KOPT-K1 (cell line): Measurements from ENCODE around the gene GNAI3.
"Not testable (repeated sequence)": the region's sequence is repeated elsewhere in the genome, so short reads cannot be mapped to it uniquely, and the experiment has no call there.

Source experiments
- H3K27ac ChIP-seq: fragments of 200-600 bp; sonication (generic); 2 replicates; pipeline ENCODE4 v1.5.1; 2016; ENCODE audit warnings: antibody characterized with exemption, mild to moderate bottlenecking, low read depth, low read length; ENCODE audit not compliant: poor library complexity, severe bottlenecking
- H3K36me3 ChIP-seq: fragments of 200-600 bp; sonication (generic); 2 replicates; pipeline ENCODE4 v1.5.1; 2017; ENCODE audit warnings: antibody characterized with exemption, mild to moderate bottlenecking, low read length, moderate library complexity; ENCODE audit not compliant: insufficient read depth
- H3K9me3 ChIP-seq: fragments of 200-600 bp; sonication (generic); 2 replicates; pipeline ENCODE4 v1.5.1; 2017; ENCODE audit warnings: antibody characterized with exemption, low read length, mild to moderate bottlenecking; ENCODE audit not compliant: insufficient read depth, poor library complexity, severe bottlenecking

Gene GNAI3

DNA sequence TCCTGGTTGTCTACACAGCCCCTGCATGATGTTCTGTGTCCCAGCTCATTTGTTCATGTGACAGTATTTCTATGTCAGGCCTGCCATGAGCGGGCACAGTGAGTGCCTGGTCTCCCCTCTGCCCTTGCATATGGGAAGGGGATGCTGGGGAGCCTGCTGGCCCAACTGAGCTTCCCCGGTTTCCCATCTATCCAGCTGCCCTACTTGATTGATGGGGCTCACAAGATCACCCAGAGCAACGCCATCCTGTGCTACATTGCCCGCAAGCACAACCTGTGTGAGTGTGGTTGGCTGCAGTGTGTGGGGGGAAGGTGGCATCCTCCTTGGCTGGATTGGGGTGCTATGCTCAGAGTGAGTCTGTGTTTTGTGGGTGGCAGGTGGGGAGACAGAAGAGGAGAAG lies 109.0 kb downstream of the GNAI3 start:
- H3K27ac ChIP-seq: no peak overlapping the region
- no peaks in the 10 kb centered on the region for H3K9me3 ChIP-seq
- no peaks in the 10 kb centered on the region for H3K36me3 ChIP-seq

- Histone ChIP-seq H3K36me3 (no peaks in the 10 kb centered on the region), H3K9me3 (no peaks in the 10 kb centered on the region), H3K27ac (no peak overlapping the region)
Observed at GRCh38 chr1:109657970-109658369, 109.6 kb downstream of the GNAI3 start.

GRCh38 chr1:109658533-109659042 lies 110.2 kb downstream of the GNAI3 start:
- H3K9me3 ChIP-seq: no peaks in the 10 kb centered on the region
- H3K36me3 ChIP-seq: no peaks in the 10 kb centered on the region
- H3K27ac ChIP-seq: no peak overlapping the region

- Histone ChIP-seq H3K9me3 (no peaks in the 10 kb centered on the region), H3K27ac (no peak overlapping the region), H3K36me3 (no peaks in the 10 kb centered on the region)
Observed at GRCh38 chr1:109659145-109659544, 110.7 kb downstream of the GNAI3 start.

GRCh38 chr1:109659997-109660690 lies 111.7 kb downstream of the GNAI3 start:
- H3K27ac ChIP-seq: no peak overlapping the region
- H3K36me3 ChIP-seq: no peaks in the 10 kb centered on the region
- H3K9me3 ChIP-seq: no peaks in the 10 kb centered on the region

DNA sequence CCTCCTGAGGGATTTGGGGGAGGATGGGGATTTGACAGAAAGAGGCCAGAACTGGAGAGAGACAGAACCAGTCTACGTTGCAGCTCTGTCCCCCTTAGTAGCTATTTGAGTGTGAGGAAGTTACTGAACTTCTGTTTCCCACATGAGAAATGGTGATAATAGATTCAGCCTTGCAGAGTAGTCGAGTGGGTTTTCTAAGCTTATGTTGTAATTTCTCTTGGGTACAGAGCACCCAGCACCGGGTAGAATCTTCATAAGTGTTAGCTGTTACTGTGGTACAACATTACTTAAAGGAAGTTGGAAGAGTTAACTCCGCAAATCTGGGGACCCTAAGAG lies 112.2 kb downstream of the GNAI3 start:
- not testable (repeated sequence) for H3K36me3 ChIP-seq, H3K27ac ChIP-seq, H3K9me3 ChIP-seq

GRCh38 chr1:109661391-109661790 lies 113.0 kb downstream of the GNAI3 start:
- Histone ChIP-seq H3K9me3 (no peaks in the 10 kb centered on the region), H3K36me3 (no peaks in the 10 kb centered on the region), H3K27ac (no peak overlapping the region)

GRCh38 chr1:109664671-109665070 lies 116.3 kb downstream of the GNAI3 start:
- H3K27ac ChIP-seq: no peak overlapping the region
- H3K36me3 ChIP-seq: no peaks in the 10 kb centered on the region
- no peaks in the 10 kb centered on the region for H3K9me3 ChIP-seq

- no peak within 1 kb of the TSS for H3K27ac ChIP-seq
- H3K36me3 ChIP-seq: no peaks in the 10 kb centered on the region
- H3K9me3 ChIP-seq: no peaks in the 10 kb centered on the region
Observed at GRCh38 chr1:109667452-109668122, 119.2 kb downstream of the GNAI3 start, which contains the start of gene GSTM2. TSS of gene GSTM2 (plus strand) at chr1:109668057. CDS start at chr1:109668116, 59 bp downstream.
